Measurements from ENCODE around the gene MAP7.

MAP7 gene

DNA sequence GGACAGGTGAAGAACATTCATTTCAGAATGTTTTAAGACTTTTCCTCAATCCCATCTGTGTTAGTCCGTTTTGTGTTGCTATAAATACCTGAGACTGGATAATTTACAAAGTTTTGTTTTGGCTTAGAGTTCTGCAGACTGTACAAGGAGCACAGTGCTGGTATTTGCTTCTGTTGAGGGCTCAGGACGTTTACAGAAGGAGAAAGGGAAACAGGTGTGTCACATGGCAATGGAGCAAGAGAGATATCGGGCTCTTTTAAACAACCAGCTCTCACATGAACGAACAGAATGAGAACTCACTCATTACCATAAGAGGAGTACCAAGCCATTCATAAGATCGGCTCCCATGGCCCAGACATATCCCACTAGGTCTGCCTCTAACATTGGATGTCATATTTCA lies 16.7 kb downstream of the MAP7 start:
- in situ Hi-C loops (cut with HindIII; ENCODE audit: low sequenced_read_pairs): no loop called here

DNA sequence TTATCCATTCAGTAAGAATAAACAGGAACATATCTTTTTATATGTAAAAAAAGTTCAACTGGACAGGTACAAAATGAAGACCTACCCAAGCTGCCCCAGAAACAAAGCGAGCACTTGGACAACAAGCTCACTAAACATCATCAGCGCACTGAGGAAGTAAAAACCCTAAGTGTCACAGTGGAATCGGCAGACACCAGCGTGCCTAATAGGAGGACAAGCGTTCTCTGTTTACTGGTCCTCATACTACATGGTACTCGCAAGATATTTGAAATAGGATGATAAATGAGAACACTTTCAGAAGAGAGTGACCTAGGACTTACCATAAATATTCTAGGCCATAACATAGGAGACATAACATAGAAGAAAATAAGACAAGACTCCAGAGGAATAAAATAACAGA lies 18.2 kb downstream of the MAP7 start:
- in situ Hi-C loops (cut with HindIII; ENCODE audit: low sequenced_read_pairs): no loop called here

DNA sequence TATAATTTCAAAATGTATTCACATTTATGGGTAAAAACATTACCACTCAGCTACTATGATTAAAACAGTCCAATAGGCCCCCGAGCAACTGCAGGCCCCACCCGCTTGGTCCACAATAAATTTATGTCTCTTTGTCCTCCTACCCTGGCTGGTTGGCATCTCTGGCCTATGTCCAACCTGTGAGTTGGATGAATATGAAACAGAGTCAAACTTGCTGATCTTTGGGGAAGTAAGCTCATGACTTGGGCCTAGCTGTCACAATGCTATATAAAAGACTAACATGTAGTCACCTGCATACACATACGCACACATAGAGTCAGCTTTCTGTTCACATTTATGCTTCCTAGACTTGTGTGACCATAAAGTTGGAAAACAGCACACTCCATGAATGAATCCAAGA lies 20.5 kb downstream of the MAP7 start:
- in situ Hi-C loops (cut with HindIII; ENCODE audit: low sequenced_read_pairs): no loop called here

DNA sequence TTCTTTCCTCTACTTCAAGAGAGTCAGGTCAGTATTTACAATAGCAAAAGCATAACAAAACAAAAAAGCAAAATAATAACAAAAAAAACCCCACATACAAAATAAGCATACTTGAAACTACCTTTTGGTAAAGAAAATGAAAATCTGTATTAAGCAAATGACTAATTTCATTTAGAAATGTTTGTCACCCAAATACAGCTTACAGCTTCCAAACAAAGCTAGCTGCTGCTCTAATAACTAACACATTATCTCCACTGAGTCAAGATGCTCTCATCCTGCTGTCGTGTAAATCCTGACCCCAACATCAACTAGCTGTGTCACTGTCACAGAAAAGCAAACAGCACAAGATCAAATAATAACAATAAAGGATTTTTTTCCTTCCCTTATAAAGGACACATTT lies 21.7 kb downstream of the MAP7 start:
- in situ Hi-C loops (cut with HindIII; ENCODE audit: low sequenced_read_pairs): no loop called here

DNA sequence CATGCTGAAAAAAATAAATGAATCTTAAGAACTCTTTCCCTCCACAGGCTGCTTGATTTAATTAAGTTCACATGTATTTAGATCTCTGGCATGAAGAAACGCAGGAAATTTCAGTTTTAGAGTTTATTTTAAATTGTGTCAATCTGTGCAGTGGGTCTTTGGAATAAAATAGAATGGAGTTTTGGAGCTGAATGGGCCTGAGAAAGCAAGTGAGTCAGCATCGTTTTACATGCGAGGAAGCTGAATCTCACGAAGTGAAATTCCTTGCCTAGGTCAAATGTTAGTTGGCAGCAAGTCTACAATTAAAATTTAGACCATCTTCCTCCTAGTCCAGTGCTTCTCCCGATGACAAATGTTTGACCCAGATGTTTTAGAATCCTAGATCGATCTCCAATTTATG lies 22.4 kb downstream of the MAP7 start:
- in situ Hi-C loops (cut with HindIII; ENCODE audit: low sequenced_read_pairs): no loop called here

DNA sequence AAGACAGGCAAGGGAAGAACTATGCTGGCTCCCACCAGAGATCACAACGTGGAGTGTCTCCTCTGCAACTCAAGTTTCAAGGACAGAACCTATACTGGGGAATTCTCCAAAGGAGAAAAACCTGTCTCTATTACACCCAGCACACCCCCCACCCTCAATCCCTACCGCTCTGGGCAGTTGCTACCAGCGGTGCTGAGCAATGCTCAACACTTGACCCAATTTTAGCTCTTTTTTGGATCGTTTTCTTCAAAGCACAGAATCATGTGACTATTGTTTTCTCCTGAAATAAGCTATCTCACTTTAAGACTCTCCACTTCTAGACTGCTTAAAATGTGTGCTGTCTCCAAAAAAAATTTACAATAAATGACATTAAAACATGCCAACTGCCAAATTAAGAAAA lies 23.3 kb downstream of the MAP7 start:
- in situ Hi-C loops (cut with HindIII; ENCODE audit: low sequenced_read_pairs): no loop called here

DNA sequence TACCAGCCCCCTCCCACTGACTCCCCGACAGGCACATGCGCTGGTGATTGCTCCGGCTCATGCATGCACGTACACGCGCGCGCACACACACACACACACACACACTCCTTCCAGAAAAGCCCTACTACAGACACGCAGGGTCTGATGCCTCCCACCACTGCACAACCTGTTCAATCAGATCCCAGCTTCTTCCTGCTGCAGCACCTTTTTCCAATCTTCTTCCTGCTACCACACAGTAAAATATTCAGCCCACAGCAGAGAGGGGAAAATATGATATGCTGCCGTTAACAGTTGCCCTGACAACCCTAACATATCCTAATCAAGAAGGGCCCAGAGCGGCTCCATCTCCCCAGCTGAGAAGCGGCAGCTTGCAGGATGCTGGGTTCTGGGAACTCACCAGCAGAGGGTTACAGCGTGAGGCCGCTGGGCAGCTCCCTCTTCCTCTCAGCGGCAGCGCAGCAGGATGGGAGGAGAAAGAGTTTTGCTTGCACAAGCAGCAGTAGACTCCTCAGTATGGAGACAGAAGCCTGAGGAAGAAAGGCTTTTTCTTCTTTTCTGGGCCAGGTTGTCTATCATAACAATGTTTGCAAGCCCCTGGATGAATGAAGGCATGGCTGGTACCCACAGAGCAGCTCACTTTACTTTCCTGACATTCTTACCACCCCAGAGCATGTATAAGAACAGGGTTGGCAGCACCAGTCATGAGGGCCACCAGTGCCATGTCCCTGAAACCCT lies 23.9 kb downstream of the MAP7 start:
- in situ Hi-C loops (cut with HindIII; ENCODE audit: low sequenced_read_pairs): no loop called here

DNA sequence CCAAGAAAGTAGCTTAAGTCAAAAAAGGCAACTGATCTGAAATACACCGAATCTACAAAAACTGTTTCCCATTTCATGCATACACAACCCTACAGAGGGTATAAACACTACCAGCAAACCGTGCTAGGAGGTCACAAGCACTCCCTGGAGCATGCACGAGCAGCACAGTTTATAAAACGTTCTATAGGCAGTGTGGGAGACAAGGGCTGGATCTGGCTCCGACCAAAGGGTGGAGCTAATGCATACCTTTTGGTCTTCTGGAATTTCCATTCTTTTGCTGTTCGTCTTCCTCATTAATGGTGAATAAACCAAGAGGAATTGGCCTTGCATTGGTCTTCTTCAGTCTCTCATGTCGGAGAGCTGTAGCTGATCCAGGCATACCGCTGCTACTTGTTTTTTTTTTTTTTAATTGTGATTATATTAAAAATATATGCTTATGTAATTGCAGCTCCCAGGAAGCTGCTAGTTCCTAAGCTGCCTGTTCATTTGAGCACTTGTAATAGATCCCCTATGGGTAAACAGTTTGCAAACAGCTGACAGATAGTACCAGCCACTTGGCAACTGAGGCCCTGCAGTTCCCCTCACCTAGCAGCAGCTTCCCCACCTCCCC lies 24.5 kb downstream of the MAP7 start:
- in situ Hi-C loops (cut with HindIII; ENCODE audit: low sequenced_read_pairs): no loop called here

DNA sequence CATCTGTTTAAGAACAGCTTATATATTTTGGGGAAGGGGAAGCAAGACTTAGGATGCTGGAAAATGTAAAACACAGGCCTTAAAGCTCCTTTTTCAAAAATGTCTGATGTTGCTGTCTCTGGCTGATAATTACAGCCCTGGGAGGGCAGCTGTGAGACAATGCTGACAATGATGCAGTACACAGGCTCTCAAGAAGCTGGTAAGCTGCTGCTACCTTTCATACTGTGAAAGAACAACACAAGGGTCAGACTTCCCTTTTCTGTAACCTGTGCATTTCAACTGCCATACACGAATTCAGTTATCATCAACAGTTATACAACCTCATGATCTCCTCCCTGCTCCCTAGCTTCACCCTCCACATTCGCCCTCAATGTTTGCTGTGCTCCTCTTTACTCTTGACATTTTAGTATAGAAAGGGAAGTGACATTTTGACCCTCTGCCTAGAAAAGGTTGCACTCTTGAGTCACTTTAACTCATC lies 25.2 kb downstream of the MAP7 start:
- in situ Hi-C loops (cut with HindIII; ENCODE audit: low sequenced_read_pairs): no loop called here

DNA sequence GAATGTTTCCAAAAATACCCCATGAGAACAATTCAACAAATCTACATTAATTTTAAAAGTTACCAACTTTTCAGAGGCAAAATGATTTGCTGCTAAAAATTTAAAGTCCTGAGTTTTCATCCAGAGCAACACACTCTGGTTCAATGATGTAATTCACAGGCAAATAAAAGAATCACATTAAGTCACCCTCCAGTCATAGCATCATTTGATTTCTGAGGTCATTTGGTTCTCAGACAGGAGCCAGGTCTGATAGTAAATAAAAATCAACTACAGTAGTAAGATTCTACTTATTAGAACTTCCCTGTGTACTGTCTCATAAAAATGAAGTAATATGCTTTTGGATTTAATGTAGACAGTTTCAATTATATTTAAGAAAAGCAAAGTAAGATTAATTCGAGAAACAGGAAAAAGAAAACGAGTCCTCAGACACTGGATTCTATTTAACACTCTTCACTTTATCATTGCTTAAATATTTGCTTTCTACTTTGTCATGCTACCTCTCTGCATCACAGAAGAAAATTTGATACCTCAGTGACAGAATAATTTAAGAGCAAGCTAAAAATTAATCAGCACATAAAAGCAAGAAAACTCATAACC lies 25.8 kb downstream of the MAP7 start:
- in situ Hi-C loops (cut with HindIII; ENCODE audit: low sequenced_read_pairs): no loop called here

DNA sequence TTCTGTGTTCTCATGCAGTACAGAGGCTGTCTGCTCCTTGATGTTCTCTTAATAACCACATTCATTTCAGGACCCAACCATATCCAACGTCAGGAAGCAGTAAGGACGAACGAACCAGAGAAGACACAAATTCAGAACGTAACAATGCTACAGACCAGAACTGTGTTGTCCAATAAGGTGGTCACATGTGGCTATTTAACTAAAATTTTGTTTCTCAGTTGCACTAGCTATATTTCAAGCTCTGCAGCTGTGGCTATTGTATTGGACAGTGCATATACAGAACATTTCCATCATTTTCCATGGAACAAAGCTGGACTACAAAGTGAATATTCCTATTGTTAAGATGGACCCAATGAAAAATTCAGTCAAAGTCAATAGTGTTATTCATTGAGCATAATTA lies 27.0 kb downstream of the MAP7 start:
- in situ Hi-C loops (cut with HindIII; ENCODE audit: low sequenced_read_pairs): no loop called here

DNA sequence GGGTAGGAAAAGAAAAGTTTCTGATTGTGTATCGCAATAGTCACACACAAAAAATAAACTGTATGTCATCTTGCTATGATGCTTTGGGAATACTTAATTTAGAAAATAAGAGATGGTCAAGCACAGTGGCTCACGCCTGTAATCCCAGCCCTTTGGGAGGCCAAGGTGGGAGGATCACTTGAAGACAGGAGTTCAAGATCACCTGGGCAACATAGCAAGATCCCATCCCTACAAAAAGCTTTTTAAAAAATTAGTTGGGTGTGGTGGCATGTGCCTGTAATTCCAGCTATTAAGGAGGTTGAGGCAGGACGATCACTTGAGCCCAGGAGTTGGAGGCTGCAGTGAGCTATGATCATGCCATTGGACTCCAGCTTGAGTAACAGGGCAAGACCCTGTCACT lies 27.6 kb downstream of the MAP7 start:
- in situ Hi-C loops (cut with HindIII; ENCODE audit: low sequenced_read_pairs): no loop called here

DNA sequence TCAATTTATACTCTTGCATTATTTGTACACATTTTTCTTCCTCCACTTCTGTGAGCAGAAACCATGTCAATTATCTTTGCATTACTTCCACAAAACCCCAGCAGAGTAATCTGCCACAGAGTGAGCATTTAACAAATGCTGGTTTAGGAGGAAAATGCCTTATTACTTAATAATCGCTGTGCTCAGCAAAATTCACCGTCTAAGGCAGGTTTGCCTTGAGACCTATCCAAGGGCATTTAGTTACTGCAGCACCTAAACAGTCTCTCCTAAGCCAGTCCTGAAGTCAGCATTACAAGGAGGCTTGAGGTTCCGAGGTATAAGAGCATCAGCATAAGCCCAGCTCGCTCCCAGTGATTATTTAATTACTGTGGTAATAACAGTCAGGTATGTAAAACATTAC lies 28.3 kb downstream of the MAP7 start:
- in situ Hi-C loops (cut with HindIII; ENCODE audit: low sequenced_read_pairs): no loop called here

DNA sequence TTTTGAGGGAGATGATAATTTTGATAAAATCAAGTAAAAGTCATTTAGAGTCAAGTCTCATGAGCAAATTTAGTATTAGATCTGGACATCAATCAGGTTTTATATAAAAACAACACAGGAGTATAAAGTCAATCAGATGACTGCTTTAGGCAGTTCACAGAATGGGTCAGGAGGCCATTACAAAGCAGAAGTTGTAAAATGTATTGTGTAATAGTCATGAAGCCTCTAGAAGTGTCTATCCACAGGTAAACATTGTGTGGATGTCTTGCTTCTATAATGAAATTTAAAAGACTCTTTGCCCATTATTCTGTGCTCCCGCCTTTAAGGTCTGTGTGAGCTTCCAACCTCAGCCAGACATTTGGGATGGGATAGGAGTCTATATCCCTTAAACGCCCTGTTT lies 28.8 kb downstream of the MAP7 start:
- in situ Hi-C loops (cut with HindIII; ENCODE audit: low sequenced_read_pairs): no loop called here

DNA sequence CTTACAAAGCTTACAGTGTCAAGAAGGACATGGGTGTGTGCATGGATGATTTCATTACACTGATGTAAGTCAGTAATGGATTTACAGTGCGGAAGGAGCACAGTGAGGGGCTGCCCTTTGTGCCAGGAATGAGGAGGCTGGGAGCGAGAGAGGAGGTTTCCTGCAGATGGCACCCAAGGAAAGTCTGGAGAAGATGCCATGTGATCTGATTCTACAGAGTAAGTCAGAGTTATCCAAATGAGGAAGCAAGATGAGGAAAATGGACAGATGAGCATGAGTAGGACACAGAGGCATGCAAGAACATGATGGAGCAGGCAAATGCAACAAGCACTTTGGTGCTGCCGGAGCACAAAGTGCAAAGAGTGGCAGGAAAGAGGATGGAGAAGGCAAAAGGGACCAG lies 29.7 kb downstream of the MAP7 start:
- in situ Hi-C loops (cut with HindIII; ENCODE audit: low sequenced_read_pairs): no loop called here

DNA sequence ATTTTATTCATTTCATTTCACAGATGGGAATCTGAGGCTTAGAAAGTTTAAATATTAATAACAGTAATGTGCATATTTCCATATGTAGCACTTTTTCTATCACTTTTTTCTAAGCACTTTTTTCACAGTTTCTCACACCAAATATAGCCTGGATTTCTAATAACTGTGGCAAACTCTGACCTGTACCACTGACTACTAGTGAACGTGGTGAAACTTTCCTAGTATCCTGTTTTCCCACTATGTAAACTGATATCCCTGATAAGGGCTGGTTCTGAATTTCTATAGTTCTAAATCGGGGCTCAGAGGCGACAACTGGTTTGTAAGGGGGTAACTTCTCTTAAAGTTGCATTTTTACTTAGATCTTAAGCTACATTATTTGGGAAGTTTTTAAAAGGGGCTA lies 32.6 kb downstream of the MAP7 start:
- in situ Hi-C loops (cut with HindIII; ENCODE audit: low sequenced_read_pairs): no loop called here

DNA sequence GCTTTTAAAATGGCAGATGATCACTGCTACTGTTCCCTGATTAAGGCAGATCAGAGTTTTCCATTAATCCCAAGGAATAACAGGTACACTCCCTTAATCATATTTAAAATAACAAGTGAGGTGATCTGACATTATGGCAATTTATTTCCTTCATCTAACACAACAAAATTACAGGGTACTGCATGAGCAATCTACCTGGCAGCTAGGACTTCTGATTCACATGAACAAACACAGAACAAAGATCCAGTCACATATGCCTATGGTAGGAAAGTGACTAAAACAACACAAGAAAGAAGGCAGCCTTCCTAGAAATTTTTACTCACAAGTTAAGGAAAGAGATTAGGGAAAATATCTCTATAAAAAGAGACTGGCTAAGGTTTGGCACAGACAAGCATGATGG lies 33.2 kb downstream of the MAP7 start:
- in situ Hi-C loops (cut with HindIII; ENCODE audit: low sequenced_read_pairs): no loop called here

DNA sequence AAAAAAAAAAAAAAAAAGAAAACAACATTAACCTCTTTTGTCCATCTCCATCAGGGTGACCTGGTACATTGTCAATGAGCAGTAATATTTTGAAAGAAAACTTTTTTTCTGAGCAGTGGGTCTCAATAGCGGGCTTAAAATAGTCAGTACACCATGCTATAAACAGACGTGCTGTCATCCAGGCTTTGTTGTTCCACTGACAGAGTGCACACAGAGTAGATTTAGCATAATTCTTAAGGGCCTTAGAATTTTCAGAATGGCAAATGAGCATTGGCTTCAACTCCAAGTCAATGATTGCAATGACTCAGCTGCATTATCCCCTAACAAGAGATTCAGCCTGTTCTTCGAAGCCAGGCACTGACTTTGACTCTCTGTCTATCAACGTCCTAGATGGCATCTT lies 35.6 kb downstream of the MAP7 start:
- in situ Hi-C loops (cut with HindIII; ENCODE audit: low sequenced_read_pairs): no loop called here

DNA sequence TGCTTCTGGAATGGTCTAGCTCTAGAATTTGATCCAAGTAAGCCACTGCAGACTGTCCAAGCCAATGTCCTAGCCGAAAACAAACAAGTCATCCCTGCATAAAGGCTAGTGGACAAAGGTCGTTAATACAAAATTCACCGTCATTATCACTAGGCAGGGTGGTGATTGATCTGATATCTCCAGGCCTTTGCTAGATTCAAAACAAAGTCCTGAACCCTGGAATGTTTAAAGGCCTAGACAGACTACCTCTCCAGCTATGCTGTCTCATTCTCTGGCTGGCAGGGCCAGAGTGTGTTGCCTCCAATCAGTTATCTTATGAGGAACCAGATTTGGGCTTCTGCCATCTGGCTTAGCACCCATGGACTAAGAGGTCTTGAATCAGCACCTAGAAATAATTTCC lies 38.3 kb downstream of the MAP7 start:
- in situ Hi-C loops (cut with HindIII; ENCODE audit: low sequenced_read_pairs): no loop called here

DNA sequence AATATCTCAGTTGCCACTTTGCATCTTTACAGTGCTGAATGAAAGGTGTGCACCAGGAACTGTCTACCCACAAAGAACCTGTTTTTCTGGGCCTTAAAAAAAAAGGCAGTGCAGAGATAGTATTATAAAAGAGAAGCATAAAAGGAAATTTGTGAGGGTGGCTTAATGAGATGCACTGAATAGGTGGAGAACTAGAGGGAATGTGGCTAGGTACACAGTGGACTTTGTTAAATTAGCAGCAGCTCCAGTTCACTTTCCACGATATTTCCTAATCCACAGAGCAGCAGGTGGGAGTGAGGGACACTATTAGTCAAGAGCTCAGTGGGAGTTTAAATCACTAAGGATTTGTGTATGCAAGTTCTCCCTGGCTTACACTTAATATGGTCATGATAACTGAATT lies 38.8 kb downstream of the MAP7 start:
- in situ Hi-C loops (cut with HindIII; ENCODE audit: low sequenced_read_pairs): no loop called here

DNA sequence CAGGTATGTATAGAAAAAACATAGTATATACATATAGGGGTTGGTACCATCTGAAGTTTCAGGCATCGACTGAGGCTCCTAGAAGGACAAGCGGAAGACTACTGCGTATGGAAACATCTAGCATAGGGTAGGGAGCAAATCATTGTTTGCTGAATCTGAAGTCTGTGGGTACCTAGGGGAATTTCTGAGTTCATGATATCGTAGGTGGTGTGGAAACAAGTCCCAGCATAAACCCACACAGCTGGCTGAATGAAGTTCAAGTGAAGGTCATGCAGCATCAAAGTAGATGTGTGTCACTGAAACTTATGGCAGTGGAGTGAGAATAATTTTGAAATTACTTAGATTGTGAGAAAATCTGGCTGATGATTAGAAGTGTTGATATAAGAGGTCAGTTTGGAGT lies 39.4 kb downstream of the MAP7 start:
- in situ Hi-C loops (cut with HindIII; ENCODE audit: low sequenced_read_pairs): no loop called here

DNA sequence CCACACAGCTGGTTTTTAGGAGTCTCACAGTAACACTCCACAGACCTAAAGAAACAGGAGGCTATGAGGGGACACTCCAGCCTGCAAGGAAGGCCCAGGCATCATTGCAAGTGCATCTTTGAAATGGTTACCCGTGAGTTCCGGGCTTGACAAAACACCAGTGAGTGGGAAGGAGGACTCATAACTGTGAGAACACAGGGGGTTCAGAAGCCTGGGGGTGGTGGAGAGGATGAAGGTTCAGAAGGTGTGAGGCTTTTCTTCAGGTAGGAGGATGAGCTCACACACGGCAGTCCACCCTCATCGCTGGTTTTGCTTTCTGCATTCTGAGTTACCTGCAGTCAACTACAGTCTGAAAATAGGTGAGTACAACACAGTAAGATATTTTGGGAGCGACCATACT lies 39.9 kb downstream of the MAP7 start:
- in situ Hi-C loops (cut with HindIII; ENCODE audit: low sequenced_read_pairs): no loop called here

All from endothelial cell of hepatic sinusoid (primary cell).